T-helper 9 cell (primary cell): ENCODE measurements around the gene PPP1R7.

Experiments used
- DNase-seq: peaks from one replicate; pipeline ENCODE4 v3.0.0-alpha.2; 2020

Gene PPP1R7

GRCh38 chr2:241120440-241120839 lies 29.8 kb upstream of the PPP1R7 start:
- DNase-seq: no peak

DNA sequence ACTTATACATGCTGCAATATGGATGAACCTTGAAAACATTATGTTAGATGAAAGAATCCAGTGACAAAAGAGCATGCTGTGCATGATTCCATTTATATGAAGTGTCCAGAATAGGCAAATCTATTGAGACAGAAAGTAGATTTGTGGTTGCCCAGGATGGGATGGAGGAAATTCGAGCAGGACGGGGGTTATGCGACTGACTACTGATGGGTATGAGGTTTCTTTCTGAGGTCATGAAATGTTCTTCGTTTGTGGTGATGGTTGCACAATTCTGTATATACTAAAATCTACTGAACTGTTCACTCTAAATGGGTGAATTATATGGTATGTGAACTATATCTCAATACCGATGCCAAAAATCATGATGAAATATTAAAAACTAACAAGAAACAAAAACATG lies 29.3 kb upstream of the PPP1R7 start:
- no peak for DNase-seq

DNA sequence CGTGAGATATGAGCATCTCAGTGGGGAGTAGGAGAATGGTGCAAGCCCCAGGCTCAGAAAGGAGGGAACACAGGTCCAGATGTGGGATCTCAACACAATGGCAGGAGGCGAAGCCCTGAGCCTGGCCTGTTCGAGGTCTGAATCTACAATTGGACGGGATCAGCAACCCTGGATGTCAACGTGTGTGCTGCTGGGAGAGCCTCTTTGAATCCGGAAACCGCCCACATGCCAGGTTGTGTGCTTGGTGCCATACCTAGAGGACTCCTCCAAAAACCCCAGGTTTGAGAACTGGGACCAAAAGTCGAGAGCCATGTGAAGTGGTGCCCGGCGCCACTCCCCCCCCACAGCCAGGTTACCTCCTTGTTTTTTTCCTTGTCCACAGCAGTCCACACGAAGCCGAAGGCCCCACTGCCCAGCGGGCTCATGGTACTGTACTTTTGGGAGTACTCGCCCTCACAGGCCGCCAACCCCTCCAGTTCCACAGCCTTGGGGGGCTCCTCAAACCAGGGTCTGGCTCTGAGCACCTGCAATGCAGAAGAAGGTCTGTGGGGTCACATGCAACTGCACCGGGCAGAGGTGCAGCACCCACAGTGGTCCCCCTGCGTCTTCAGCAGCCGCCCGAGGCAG lies 27.8 kb upstream of the PPP1R7 start:
- no peak for DNase-seq

DNA sequence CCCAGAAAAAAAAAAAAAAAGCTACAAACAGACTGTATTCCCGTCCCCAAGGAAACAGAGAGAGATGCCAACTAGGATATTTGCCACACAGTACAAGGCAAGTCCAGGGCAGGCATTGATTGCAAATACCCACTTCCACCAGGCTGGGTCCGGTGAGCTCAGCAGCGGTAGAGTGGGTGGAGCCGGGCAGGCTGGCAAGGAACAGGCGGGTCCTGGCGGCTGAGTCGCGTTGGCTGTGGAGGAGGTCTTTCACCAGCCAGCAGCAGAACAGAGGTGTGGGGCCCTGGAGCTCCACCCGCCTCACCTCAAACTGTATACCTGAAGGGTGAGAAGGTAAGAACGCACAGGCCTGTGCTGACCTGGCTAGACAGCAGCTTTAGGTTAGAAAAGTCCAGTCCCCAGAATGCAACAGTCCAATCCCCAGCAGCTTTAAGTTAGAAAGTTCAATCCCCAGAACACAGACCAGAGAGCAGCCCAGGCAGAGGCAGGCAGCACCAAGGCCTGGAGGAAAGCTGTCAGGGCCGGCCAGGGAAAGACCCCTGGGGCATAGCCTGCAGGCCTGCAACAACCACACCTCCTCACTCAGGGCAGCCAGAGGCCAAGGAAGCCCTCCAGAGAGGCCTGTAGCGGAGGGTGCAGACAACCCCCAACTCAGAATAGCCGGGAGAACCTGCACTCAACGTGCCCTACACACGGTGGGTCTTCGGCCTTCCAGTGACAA lies 26.3 kb upstream of the PPP1R7 start:
- peak; percentile 40 for DNase-seq

GRCh38 chr2:241125626-241126025 lies 24.6 kb upstream of the PPP1R7 start:
- no peak for DNase-seq

DNA sequence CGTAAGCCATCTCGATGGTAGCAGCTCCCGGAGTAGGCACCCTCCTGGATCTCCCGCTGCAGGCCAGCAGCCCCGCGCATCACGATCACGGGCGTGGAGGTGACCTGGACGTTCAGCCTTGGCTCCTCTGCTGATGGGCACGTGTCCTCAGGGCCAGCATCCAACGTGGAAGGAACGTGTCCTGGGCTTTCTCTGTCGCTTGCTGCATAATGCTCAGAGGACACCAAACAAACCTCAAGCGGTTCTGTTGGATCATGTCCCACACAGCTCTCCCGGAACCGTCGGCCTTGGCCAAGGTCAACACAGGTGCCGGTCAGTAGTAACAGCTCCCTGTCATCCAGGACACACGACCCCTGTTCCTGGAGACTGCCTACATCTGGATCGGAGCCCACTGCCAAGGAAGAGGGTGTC lies 24.1 kb upstream of the PPP1R7 start:
- DNase-seq: no peak

- no peak for DNase-seq
Observed at GRCh38 chr2:241126771-241127202, 23.5 kb upstream of the PPP1R7 start.

GRCh38 chr2:241128266-241128665 lies 22.0 kb upstream of the PPP1R7 start:
- no peak for DNase-seq

DNA sequence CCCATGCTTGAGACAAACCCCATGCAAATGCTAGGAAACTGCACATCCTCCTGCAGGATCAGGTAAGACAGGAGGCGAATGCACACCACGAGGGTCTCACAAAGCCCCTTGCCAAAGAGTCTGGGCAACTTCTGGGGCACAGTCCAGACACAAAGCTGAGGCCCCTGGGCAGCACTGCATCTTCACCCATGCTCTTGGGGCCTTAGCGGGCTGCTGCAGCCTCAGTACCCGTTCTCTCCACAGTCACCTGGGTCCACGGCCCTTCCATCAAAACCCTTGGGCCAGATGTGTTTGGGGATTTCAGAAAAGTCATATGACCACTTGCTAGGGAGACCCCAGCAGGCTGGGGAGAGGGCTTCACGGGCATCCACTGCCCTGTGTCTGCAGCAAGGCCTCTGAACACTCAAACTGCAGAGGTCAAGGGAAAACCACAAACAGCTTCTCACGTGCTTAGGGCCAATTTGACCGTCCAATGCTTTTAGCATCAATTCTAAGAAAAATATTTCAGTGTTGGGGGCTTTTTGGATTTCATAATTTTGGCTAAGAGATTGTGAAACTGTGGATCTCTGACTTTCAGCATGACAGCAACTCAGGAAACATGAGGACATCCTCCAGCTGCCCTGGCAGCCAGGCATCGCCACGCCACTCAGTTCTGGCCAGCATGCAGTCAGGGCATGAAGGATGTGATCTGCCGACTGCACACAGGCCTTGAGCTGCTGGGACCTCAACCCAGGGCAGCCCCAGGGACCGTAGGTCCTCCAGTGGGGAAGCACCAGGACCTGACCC lies 21.0 kb upstream of the PPP1R7 start:
- no peak for DNase-seq

DNA sequence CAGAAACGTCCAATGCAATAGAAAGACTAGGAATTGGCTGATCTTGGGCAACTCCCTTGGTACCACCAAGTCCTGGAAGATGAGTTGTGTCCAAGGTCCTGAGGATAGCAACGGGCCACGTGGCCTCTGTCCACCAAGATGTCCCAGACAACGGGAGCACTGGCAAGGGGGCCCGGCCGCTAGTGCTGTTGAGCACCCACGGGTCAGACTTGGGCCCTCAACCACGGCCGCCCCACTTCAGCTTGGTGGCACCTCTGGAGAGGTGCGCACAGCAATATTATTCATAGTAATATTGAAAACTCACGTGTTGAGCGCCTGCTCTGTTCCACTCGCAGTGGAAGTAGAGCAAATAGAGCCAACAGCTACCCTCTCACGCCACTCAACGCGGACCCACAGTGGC lies 20.0 kb upstream of the PPP1R7 start:
- DNase-seq: no peak

DNA sequence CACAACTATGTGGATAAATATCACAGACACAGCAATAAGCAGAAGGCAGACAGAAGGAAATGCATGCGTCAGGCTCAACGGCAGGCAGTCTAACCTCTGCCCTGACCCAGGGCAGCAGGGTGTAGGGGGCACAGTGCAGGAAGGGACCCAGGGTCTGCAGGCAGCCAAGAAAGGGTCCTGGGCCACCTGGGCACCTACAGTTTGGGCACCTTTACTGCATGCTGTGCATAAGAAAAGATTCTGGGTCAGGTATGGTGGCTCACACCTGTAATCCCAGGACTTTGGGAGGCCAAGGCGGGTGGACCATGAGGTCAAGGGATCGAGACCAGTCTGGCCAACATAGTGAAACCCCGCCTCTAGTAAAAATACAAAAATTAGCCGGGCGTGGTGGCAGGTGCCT lies 18.7 kb upstream of the PPP1R7 start:
- no peak for DNase-seq

DNA sequence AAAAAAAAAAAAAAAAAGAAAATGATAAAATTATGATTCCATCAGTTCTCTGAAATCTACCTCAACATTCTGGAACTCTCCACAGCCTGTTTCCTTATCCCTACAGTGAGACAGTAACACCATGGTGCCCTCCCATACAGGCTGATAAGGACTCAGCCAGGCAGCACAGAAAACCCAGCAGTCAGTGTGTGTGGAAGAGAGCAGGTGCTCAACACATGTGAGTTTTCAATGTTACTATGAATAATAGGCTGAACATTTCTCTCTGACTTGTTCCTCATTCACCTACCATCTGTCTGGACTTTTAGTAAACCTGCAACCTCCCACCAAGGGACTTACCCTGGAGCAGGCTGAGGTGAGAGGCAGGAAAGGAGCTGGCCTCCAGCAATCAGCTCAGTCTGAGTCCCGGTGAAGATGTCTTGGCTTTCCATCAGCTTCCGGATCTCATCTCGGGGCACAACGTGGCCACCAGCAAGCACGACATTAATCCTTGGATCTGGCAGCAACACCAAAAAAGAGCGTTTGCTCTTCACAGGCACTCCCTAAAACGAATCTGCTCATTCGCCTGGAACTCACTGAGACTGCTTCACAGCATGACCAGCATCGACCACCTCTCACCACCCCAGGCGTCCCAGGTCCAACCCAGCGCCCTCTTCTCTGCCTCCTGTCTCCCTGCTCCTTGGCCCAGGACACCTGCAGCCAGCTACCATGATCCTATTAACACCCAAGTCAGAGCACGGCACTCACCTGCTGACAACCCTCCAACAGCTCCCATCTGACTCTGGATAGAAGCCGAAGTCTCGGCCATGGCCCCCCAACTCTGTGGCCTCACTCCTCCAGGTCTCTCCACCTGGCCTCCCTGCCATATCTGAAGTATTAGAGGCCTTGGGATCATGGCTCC lies 17.5 kb upstream of the PPP1R7 start:
- DNase-seq: no peak

GRCh38 chr2:241133436-241133820 lies 16.8 kb upstream of the PPP1R7 start:
- no peak for DNase-seq

DNA sequence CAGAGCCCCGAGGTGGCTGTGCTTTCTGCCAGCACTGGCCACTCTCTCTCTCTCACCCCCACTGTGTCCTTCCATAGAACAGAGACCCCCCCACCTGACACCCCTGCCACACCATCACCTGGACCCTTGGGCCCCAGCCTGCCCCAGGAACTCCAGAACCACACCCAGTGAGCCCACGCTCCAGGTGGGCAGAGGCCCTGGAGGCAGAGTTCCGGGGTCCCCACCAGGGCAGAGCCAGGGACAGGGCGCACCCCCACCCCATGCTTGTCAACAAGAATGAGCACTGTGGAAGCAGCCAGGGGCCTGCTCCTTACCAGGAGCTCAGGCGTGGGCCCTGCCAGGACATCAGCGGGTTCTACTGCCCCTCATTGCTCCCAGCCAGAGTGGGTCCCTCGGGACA lies 15.6 kb upstream of the PPP1R7 start:
- DNase-seq: no peak

DNA sequence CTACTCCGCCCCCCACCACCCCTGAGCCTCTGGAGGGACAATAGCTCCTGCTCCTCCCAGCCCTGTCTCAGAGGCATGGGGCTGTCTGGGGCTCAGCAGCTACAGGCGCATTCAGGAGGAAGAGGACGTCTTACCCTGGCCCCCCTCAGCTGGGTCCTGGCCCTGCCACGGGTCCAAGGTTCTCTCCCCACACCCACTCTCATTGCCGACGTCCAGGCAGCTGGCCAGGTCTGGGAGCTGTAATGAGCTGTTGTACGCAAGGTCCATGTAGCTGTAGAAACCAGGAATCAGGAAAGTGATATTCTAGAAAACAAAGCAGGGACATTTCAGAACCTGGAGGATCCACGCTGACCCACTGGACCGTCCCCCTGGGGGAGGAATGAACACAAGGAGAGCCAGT lies 14.5 kb upstream of the PPP1R7 start:
- no peak for DNase-seq

GRCh38 chr2:241136191-241136590 lies 14.1 kb upstream of the PPP1R7 start:
- no peak for DNase-seq

DNA sequence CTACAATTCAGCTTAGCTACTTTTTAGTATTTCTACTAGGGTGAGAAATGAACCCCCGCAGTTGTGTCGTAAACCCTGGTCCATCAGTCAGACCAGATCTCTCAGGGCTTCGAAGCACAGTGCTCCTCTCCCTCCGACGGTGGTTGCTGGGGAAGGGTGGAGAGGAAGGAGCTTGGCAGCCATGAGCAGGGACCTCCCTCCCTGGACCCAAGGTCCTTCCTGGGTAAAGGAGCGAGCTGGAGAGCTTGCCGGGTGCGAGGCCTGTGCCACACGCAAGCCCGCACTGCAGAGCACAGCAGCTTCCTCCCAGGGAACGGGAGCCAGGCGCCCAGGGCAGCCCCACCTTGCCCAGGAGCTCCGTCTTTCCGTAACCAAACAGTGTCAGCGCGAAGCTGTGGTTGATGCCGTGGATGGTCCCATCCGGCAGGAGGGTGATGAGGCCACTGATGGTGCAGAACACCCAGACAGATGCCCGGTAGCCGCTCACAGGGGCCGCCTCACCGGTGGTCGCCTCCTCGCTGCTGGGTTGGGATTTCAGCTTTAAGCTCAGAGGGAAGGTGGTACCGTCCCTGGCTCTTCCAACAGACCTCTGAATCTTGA lies 13.5 kb upstream of the PPP1R7 start:
- DNase-seq: no peak

- no peak for DNase-seq
Observed at GRCh38 chr2:241137276-241138190, 12.7 kb upstream of the PPP1R7 start.

GRCh38 chr2:241138471-241138870 lies 11.8 kb upstream of the PPP1R7 start:
- DNase-seq: no peak

GRCh38 chr2:241139531-241140444 lies 10.5 kb upstream of the PPP1R7 start:
- DNase-seq: no peak
